ENCODE data around the gene LILRA6. TPM values are rescaled to one million over a fixed set of nuclear protein-coding genes. Genes with fewer than 3 reads are reported as not detected.

LILRA6 gene
- total RNA-seq, 6 donors from 2014 or later = 4.0 to 38.3 (median 15.2) TPM

GRCh38 chr19:54189145-54189734 is 53.4 kb downstream of the LILRA6 start, which contains the start of gene MBOAT7:
Gene MBOAT7, minus strand, starts transcription at chr19:54189580. Its CDS starts 1,072 bp downstream, at chr19:54188508.
- ATAC-seq (ENCODE audit: low FRiP score in 2 of 2) = peak in 1 of 2 donors; percentile 3
- Histone ChIP-seq H3K27me3 (no peaks in the 10 kb centered on the region), H3K4me1 (peaks cover 19 to 33% (median 22%) of the 10 kb centered on the region in 4 donors), H3K9me3 (no peaks in the 10 kb centered on the region), H3K36me3 (peaks cover 0 to 22% (median 16%) of the 10 kb centered on the region in 4 donors), H3K27ac (peak within 1 kb of the TSS; percentile 99 to 100 (median 99)), H3K4me3 (peak within 1 kb of the TSS; percentile 61 to 85 (median 80))
- TF ChIP-seq POLR2AphosphoS5 (IDR thresholded peaks at IDR 0.05) = peak; percentile 66 to 81
- TF ChIP-seq POLR2A (IDR thresholded peaks at IDR 0.05) = peak in 2 of 4 donors; percentile 47 to 74
- TF ChIP-seq CTCF (IDR thresholded peaks at IDR 0.05) = peak; percentile 21 to 76 (median 63)
- no peak for TF ChIP-seq EP300 (IDR thresholded peaks at IDR 0.05)
- 1% methylated on average over 17 to 46 of the region's 64 CpGs for WGBS, 2 donors
- DNase-seq = peak; percentile 66 to 96

GRCh38 chr19:54188215-54188871 is 54.2 kb downstream of the LILRA6 start:
- ATAC-seq (ENCODE audit: low FRiP score in 2 of 2) (no peak), DNase-seq (no peak)
- no peaks in the 10 kb centered on the region for H3K9me3 ChIP-seq
- peak overlapping the region; percentile 99 to 100 (median 99) for H3K27ac ChIP-seq
- H3K27me3 ChIP-seq = no peaks in the 10 kb centered on the region
- WGBS, 2 donors = 18 to 21% methylated on average over 12 of the region's 12 CpGs
- TF ChIP-seq POLR2AphosphoS5 (IDR thresholded peaks at IDR 0.05) (no peak), POLR2A (IDR thresholded peaks at IDR 0.05) (no peak), CTCF (IDR thresholded peaks at IDR 0.05) (no peak), EP300 (IDR thresholded peaks at IDR 0.05) (no peak)
- H3K36me3 ChIP-seq = peaks cover 0 to 20% (median 12%) of the 10 kb centered on the region in 4 donors
- peaks cover 19 to 33% (median 22%) of the 10 kb centered on the region in 4 donors for H3K4me1 ChIP-seq
- peak overlapping the region; percentile 61 to 85 (median 80) for H3K4me3 ChIP-seq

GRCh38 chr19:54186934-54187381 is 55.6 kb downstream of the LILRA6 start:
- Histone ChIP-seq H3K36me3 (peaks cover 0 to 19% (median 8%) of the 10 kb centered on the region in 4 donors), H3K9me3 (no peaks in the 10 kb centered on the region), H3K4me3 (no peak overlapping the region), H3K27me3 (no peaks in the 10 kb centered on the region), H3K4me1 (peaks cover 15 to 20% (median 16%) of the 10 kb centered on the region in 4 donors), H3K27ac (no peak overlapping the region)
- TF ChIP-seq EP300 (IDR thresholded peaks at IDR 0.05) = no peak
- TF ChIP-seq POLR2A (IDR thresholded peaks at IDR 0.05) = no peak
- no peak for TF ChIP-seq CTCF (IDR thresholded peaks at IDR 0.05)
- TF ChIP-seq POLR2AphosphoS5 (IDR thresholded peaks at IDR 0.05) = no peak
- ATAC-seq (ENCODE audit: low FRiP score in 2 of 2) (no peak), DNase-seq (no peak)
- WGBS, 2 donors = 87 to 93% methylated on average over 11 of the region's 11 CpGs

Small RNAs within 50 kb of the gene (small RNA-seq; reads per million reads assigned to genes)
- gene MIR4752 (0 reads per million in 4 donors), gene RNU6-1307P (0 reads per million in 4 donors)

Other genes starting within 250 kb of the LILRA6 start
- 1 to 10 TPM in 3 of 6 donors, not detected in 3; 1.2 to 3.0 (median 1.7) TPM for gene VSTM1, start 178.9 kb downstream of the LILRA6 start, total RNA-seq
- gene TARM1, start 161.4 kb downstream of the LILRA6 start, total RNA-seq = not detected
- gene OSCAR, start 142.0 kb downstream of the LILRA6 start, total RNA-seq = 100 to 1,000 TPM in 1 of 6 donors, 10 to 100 TPM in 5; 18.5 to 119 (median 49.5) TPM
- 100 to 1,000 TPM in 2 of 6 donors, 10 to 100 TPM in 4; 11.5 to 127 (median 49.5) TPM for gene NDUFA3, start 139.9 kb downstream of the LILRA6 start, total RNA-seq
- 10 to 100 TPM; 10.5 to 51.3 (median 26.2) TPM for gene TFPT, start 127.1 kb downstream of the LILRA6 start, total RNA-seq
- gene PRPF31, start 127.0 kb downstream of the LILRA6 start, total RNA-seq = 10 to 100 TPM; 43.9 to 73.3 (median 47.4) TPM
- gene CNOT3, start 105.0 kb downstream of the LILRA6 start, total RNA-seq = 10 to 100 TPM; 18.8 to 65.0 (median 36.6) TPM
- 10 to 100 TPM in 3 of 6 donors, 1 to 10 TPM in 3; 8.5 to 16.8 (median 9.4) TPM for gene LENG1, start 83.1 kb downstream of the LILRA6 start, total RNA-seq
- 100 to 1,000 TPM in 1 of 6 donors, 10 to 100 TPM in 5; 35.7 to 116 (median 48.5) TPM for gene TMC4, start 69.6 kb downstream of the LILRA6 start, total RNA-seq
- 100 to 1,000 TPM in 1 of 6 donors, 10 to 100 TPM in 5; 43.7 to 121 (median 75.4) TPM for gene MBOAT7, start 53.2 kb downstream of the LILRA6 start, total RNA-seq
- gene TSEN34, start 51.5 kb downstream of the LILRA6 start, total RNA-seq = 10 to 100 TPM; 43.2 to 78.4 (median 49.7) TPM
- 1,000 to 10,000 TPM in 5 of 6 donors, 100 to 1,000 TPM in 1; 985 to 1,704 (median 1,208) TPM for gene RPS9, start 41.9 kb downstream of the LILRA6 start, total RNA-seq
- 100 to 1,000 TPM in 1 of 6 donors, 10 to 100 TPM in 5; 43.4 to 106 (median 70.7) TPM for gene LILRB3, start 19.8 kb downstream of the LILRA6 start, total RNA-seq
- 10 to 100 TPM in 2 of 6 donors, 1 to 10 TPM in 4; 5.1 to 54.5 (median 10.0) TPM for gene LILRB5, start 14.5 kb upstream of the LILRA6 start, total RNA-seq
- 10 to 100 TPM; 11.2 to 37.0 (median 22.7) TPM for gene LILRB2, start 38.3 kb upstream of the LILRA6 start, total RNA-seq
- gene LILRA5, start 70.4 kb upstream of the LILRA6 start, total RNA-seq = 10 to 100 TPM in 3 of 6 donors, 1 to 10 TPM in 3; 3.1 to 34.9 (median 20.3) TPM
- gene LILRA4, start 96.4 kb upstream of the LILRA6 start, total RNA-seq = 1 to 10 TPM in 3 of 6 donors, not detected in 3; 1.0 to 5.0 (median 1.7) TPM
- gene LAIR1, start 122.1 kb upstream of the LILRA6 start, total RNA-seq = 100 to 1,000 TPM in 3 of 6 donors, 10 to 100 TPM in 3; 46.5 to 228 (median 111) TPM
- not detected for gene TTYH1, start 172.7 kb upstream of the LILRA6 start, total RNA-seq
- gene LENG8, start 206.4 kb upstream of the LILRA6 start, total RNA-seq = 1,000 to 10,000 TPM in 1 of 6 donors, 100 to 1,000 TPM in 4, 10 to 100 TPM in 1; 72.2 to 1,027 (median 188) TPM
- 10 to 100 TPM in 2 of 6 donors, 1 to 10 TPM in 4; 3.3 to 12.6 (median 9.1) TPM for gene LENG9, start 221.0 kb upstream of the LILRA6 start, total RNA-seq
- gene CDC42EP5, start 230.5 kb upstream of the LILRA6 start, total RNA-seq = 10 to 100 TPM; 11.1 to 40.4 (median 20.6) TPM